H1 (cell line): ENCODE results near the gene ROS1. TPM values are rescaled to one million over a fixed set of nuclear protein-coding genes. Genes with fewer than 3 reads are reported as not detected.

Experiments used
- BCL11A ChIP-seq, 2 experiments: IDR thresholded peaks; one replicate each; pipeline ENCODE4 v1.6.1; 2011; ENCODE audit warnings: low read depth in 2 of 2, low read length in 2 of 2, mild to moderate bottlenecking in 2 of 2
- GABPA ChIP-seq: IDR thresholded peaks from 2 replicates; pipeline ENCODE4 v1.6.1; 2011; ENCODE audit warnings: mild to moderate bottlenecking, low read length, moderate library complexity, borderline replicate concordance; ENCODE audit not compliant: insufficient read depth
- KDM5A ChIP-seq: fragments of 200-600 bp; IDR thresholded peaks from 2 replicates; pipeline ENCODE4 v1.7.1; 2012; ENCODE audit warnings: mild to moderate bottlenecking, low read length, inconsistent platforms, mixed read lengths
- PHF8 ChIP-seq: fragments of 200-600 bp; sonication (generic); conservative IDR thresholded peaks from 2 replicates; pipeline ENCODE4 v1.7.1; 2012; ENCODE audit warnings: low read depth, mild to moderate bottlenecking, inconsistent platforms, low read length, moderate library complexity
- POLR2AphosphoS5 ChIP-seq: IDR thresholded peaks from 2 replicates; pipeline ENCODE4 v1.6.1; 2011; ENCODE audit warnings: low read depth, low read length
- polyA plus RNA-seq, 7 experiments: library from polyadenylated mRNA; depleted of rRNA in 3 of 7; stranded (reverse) in 5 of 7; unstranded in 2 of 7; fragments of >200 nt in 5 of 7; fragments of 200-250 nt in 2 of 7; gene quantifications; 1 replicate in 5 of 7; 2 replicates in 1 of 7; 4 replicates in 1 of 7; pipeline versions ENCODE4 v1.2.1 to v1.2.3, GENCODE V29; 2011 to 2013; ENCODE audit warnings: missing spikeins in 2 of 7, mixed read lengths in 2 of 7
- total RNA-seq: library from RNA; stranded (reverse); fragmentation: NEBNext Ultra II Directional; extraction: Animal tissue kit (Norgen Biotek cat#: 25700); gene quantifications from 2 replicates; pipeline ENCODE4 v1.2.1, GENCODE V29; 2021
- TF ChIP-seq, protein P1 (sequence below): fragments of 300-600 bp; sonication (generic); IDR thresholded peaks from 2 replicates; pipeline ENCODE4 v1.7.1; 2012; ENCODE audit warnings: low read length, moderate library complexity, mild to moderate bottlenecking, inconsistent platforms; ENCODE audit not compliant: insufficient replicate concordance
- TF ChIP-seq, protein P2 (sequence below): IDR thresholded peaks from 2 replicates; pipeline ENCODE4 v1.6.1; 2012; ENCODE audit warnings: inconsistent platforms
- TF ChIP-seq, protein P3 (sequence below), 3 experiments: IDR thresholded peaks; 1 replicate in 2 of 3; 2 replicates in 1 of 3; pipeline versions ENCODE4 v1.5.1 to v1.6.1; 2011; ENCODE audit warnings: low read length in 3 of 3, mild to moderate bottlenecking in 3 of 3, inconsistent platforms in 2 of 3, low read depth in 1 of 3, moderate library complexity in 1 of 3; ENCODE audit not compliant: insufficient read depth in 1 of 3; ENCODE audit errors: control extremely low read depth in 1 of 3

ROS1 gene
- total and polyA plus RNA-seq, 2 of the 8 experiments (the other 6 are each of a cell fraction or from before 2014, with no cell fraction given): not detected

DNA sequence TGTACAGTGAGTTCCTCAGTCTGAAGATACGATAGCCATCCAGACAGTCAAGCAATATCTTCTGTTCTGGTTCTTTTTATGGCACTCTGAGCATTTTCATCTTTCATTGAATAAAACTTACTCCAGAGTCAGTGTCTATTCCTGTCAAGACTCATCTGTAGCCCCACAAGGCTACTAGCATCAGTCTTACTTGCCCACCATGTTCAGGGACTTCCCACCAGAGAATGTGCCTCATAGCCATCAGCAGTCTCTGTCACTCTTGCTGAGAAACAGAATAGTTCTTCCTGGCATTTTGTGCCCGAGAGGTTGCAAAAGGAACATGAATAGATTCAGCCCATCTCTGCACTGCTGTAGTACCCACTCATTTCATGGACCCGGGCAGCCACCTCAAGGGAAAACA is 44.0 kb upstream of the ROS1 start (continued):
- TF ChIP-seq, protein P1, sequence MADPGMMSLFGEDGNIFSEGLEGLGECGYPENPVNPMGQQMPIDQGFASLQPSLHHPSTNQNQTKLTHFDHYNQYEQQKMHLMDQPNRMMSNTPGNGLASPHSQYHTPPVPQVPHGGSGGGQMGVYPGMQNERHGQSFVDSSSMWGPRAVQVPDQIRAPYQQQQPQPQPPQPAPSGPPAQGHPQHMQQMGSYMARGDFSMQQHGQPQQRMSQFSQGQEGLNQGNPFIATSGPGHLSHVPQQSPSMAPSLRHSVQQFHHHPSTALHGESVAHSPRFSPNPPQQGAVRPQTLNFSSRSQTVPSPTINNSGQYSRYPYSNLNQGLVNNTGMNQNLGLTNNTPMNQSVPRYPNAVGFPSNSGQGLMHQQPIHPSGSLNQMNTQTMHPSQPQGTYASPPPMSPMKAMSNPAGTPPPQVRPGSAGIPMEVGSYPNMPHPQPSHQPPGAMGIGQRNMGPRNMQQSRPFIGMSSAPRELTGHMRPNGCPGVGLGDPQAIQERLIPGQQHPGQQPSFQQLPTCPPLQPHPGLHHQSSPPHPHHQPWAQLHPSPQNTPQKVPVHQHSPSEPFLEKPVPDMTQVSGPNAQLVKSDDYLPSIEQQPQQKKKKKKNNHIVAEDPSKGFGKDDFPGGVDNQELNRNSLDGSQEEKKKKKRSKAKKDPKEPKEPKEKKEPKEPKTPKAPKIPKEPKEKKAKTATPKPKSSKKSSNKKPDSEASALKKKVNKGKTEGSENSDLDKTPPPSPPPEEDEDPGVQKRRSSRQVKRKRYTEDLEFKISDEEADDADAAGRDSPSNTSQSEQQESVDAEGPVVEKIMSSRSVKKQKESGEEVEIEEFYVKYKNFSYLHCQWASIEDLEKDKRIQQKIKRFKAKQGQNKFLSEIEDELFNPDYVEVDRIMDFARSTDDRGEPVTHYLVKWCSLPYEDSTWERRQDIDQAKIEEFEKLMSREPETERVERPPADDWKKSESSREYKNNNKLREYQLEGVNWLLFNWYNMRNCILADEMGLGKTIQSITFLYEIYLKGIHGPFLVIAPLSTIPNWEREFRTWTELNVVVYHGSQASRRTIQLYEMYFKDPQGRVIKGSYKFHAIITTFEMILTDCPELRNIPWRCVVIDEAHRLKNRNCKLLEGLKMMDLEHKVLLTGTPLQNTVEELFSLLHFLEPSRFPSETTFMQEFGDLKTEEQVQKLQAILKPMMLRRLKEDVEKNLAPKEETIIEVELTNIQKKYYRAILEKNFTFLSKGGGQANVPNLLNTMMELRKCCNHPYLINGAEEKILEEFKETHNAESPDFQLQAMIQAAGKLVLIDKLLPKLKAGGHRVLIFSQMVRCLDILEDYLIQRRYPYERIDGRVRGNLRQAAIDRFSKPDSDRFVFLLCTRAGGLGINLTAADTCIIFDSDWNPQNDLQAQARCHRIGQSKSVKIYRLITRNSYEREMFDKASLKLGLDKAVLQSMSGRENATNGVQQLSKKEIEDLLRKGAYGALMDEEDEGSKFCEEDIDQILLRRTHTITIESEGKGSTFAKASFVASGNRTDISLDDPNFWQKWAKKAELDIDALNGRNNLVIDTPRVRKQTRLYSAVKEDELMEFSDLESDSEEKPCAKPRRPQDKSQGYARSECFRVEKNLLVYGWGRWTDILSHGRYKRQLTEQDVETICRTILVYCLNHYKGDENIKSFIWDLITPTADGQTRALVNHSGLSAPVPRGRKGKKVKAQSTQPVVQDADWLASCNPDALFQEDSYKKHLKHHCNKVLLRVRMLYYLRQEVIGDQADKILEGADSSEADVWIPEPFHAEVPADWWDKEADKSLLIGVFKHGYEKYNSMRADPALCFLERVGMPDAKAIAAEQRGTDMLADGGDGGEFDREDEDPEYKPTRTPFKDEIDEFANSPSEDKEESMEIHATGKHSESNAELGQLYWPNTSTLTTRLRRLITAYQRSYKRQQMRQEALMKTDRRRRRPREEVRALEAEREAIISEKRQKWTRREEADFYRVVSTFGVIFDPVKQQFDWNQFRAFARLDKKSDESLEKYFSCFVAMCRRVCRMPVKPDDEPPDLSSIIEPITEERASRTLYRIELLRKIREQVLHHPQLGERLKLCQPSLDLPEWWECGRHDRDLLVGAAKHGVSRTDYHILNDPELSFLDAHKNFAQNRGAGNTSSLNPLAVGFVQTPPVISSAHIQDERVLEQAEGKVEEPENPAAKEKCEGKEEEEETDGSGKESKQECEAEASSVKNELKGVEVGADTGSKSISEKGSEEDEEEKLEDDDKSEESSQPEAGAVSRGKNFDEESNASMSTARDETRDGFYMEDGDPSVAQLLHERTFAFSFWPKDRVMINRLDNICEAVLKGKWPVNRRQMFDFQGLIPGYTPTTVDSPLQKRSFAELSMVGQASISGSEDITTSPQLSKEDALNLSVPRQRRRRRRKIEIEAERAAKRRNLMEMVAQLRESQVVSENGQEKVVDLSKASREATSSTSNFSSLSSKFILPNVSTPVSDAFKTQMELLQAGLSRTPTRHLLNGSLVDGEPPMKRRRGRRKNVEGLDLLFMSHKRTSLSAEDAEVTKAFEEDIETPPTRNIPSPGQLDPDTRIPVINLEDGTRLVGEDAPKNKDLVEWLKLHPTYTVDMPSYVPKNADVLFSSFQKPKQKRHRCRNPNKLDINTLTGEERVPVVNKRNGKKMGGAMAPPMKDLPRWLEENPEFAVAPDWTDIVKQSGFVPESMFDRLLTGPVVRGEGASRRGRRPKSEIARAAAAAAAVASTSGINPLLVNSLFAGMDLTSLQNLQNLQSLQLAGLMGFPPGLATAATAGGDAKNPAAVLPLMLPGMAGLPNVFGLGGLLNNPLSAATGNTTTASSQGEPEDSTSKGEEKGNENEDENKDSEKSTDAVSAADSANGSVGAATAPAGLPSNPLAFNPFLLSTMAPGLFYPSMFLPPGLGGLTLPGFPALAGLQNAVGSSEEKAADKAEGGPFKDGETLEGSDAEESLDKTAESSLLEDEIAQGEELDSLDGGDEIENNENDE: no peak
- TF ChIP-seq, protein P2, sequence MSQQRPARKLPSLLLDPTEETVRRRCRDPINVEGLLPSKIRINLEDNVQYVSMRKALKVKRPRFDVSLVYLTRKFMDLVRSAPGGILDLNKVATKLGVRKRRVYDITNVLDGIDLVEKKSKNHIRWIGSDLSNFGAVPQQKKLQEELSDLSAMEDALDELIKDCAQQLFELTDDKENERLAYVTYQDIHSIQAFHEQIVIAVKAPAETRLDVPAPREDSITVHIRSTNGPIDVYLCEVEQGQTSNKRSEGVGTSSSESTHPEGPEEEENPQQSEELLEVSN: no peak
- TF ChIP-seq POLR2AphosphoS5 (no peak), PHF8 (no peak), GABPA (no peak), BCL11A (IDR thresholded peaks at IDR 0.05; ENCODE audit: low read depth in 2 of 2, low read length in 2 of 2) (no peak), KDM5A (no peak)
- TF ChIP-seq, protein P3, sequence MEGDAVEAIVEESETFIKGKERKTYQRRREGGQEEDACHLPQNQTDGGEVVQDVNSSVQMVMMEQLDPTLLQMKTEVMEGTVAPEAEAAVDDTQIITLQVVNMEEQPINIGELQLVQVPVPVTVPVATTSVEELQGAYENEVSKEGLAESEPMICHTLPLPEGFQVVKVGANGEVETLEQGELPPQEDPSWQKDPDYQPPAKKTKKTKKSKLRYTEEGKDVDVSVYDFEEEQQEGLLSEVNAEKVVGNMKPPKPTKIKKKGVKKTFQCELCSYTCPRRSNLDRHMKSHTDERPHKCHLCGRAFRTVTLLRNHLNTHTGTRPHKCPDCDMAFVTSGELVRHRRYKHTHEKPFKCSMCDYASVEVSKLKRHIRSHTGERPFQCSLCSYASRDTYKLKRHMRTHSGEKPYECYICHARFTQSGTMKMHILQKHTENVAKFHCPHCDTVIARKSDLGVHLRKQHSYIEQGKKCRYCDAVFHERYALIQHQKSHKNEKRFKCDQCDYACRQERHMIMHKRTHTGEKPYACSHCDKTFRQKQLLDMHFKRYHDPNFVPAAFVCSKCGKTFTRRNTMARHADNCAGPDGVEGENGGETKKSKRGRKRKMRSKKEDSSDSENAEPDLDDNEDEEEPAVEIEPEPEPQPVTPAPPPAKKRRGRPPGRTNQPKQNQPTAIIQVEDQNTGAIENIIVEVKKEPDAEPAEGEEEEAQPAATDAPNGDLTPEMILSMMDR (IDR thresholded peaks at IDR 0.05; ENCODE audit: control extremely low read depth in 1 of 3, insufficient read depth in 1 of 3, low read depth in 1 of 3, low read length in 3 of 3): no peak
